HL-60 (cell line): ENCODE measurements around the gene ZFAND3.

Source experiments
- POLR2AphosphoS5 ChIP-seq: IDR thresholded peaks from 2 replicates; pipeline ENCODE4 v1.6.1; 2012; ENCODE audit warnings: low read depth
- TF ChIP-seq, protein P1 (sequence below): IDR thresholded peaks from one replicate; pipeline ENCODE4 v1.5.1; 2011; ENCODE audit warnings: low read length, control low read depth, inconsistent platforms; ENCODE audit not compliant: insufficient read depth

DNA sequence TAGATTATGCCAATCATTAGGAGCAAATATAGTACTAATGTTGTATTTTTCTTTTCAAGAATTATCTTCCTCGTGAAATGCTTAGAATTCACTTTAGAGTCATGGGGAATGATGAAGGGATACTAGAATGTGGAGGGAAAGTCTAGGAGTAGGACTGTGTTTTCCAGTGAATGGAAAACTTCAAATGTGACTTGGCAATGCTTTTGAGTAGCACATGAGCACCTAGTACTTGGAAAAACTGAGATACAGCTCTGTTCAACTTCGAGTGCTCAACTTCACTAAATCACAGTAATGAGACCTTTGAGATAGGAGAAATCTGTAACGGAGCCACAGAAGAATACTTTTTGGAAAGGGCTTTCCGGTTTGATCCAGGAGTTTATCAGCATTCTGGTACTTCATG lies 272.9 kb downstream of the ZFAND3 start:
- TF ChIP-seq, protein P1, sequence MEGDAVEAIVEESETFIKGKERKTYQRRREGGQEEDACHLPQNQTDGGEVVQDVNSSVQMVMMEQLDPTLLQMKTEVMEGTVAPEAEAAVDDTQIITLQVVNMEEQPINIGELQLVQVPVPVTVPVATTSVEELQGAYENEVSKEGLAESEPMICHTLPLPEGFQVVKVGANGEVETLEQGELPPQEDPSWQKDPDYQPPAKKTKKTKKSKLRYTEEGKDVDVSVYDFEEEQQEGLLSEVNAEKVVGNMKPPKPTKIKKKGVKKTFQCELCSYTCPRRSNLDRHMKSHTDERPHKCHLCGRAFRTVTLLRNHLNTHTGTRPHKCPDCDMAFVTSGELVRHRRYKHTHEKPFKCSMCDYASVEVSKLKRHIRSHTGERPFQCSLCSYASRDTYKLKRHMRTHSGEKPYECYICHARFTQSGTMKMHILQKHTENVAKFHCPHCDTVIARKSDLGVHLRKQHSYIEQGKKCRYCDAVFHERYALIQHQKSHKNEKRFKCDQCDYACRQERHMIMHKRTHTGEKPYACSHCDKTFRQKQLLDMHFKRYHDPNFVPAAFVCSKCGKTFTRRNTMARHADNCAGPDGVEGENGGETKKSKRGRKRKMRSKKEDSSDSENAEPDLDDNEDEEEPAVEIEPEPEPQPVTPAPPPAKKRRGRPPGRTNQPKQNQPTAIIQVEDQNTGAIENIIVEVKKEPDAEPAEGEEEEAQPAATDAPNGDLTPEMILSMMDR = no peak
- TF ChIP-seq POLR2AphosphoS5 = no peak
